HPDE6-E6E7 (cell line): Measurements from ENCODE around the gene PPIF.

Source experiments
- DNase-seq: peaks from one replicate; pipeline ENCODE4 v3.0.0; 2011; ENCODE audit warnings: missing footprints; ENCODE audit errors: extremely low spot score

PPIF gene

DNA sequence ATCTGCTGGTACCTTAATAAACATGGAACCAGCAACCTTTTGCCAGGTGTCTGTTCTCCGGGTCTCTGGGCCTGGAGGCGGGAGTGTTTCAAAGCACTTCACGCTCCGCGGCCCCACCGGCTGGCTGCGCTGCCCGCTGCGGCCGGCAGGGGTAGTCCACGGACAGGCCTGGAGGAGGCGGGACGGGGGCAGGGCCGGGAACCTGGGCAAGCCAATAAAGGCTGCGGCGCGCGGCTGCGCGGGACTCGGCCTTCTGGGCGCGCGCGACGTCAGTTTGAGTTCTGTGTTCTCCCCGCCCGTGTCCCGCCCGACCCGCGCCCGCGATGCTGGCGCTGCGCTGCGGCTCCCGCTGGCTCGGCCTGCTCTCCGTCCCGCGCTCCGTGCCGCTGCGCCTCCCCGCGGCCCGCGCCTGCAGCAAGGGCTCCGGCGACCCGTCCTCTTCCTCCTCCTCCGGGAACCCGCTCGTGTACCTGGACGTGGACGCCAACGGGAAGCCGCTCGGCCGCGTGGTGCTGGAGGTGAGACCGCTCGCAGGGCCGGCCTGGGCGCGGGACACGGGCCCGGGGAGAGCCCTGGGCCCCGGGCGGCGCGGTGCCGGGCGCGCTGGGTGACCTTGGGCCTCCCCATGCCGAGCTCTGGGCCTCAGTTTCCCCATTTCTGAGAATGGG is at the start of gene PPIF:
Gene PPIF (plus strand): TSS at position 244 of the 668 bp plus-strand sequence. CDS start 80 bp downstream, at position 324.
- peak; percentile 90 for DNase-seq

DNA sequence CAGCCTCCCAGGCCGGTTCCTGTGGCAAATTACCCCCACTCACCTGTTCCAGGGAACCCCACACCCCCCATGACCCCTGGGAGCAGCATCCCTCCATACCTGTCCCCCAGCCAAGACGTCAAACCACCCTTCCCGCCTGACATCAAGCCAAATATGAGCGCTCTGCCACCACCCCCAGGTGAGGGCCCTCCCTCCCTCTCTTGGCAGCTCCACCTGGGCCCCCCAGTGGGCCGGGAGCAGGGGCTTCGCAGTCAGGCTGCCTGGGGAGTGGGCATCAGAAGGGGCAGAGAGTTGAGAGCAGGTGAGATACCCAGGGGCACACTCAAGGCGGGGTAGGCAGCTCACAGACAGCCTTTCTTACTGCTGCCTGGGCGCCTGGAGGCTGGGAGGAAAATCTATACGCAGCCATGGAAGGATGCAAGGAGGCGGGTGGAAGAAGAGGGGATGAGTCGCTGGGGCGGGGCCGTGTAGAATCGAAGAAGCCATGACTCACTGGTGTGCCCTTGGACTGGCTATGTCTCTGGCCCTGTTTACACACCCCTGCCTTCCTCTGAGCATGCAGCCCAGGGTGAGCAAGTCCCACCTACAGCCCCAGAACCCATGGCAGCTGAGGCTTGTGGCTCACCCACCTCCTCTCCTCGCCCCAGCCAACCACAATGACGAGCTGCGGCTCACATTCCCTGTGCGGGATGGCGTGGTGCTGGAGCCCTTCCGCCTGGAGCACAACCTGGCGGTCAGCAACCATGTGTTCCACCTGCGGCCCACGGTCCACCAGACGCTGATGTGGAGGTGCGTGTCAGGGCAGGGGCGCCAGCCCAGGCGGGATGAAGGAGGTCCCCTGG is 48.6 kb upstream of the PPIF start:
- DNase-seq: peak; percentile 97

DNA sequence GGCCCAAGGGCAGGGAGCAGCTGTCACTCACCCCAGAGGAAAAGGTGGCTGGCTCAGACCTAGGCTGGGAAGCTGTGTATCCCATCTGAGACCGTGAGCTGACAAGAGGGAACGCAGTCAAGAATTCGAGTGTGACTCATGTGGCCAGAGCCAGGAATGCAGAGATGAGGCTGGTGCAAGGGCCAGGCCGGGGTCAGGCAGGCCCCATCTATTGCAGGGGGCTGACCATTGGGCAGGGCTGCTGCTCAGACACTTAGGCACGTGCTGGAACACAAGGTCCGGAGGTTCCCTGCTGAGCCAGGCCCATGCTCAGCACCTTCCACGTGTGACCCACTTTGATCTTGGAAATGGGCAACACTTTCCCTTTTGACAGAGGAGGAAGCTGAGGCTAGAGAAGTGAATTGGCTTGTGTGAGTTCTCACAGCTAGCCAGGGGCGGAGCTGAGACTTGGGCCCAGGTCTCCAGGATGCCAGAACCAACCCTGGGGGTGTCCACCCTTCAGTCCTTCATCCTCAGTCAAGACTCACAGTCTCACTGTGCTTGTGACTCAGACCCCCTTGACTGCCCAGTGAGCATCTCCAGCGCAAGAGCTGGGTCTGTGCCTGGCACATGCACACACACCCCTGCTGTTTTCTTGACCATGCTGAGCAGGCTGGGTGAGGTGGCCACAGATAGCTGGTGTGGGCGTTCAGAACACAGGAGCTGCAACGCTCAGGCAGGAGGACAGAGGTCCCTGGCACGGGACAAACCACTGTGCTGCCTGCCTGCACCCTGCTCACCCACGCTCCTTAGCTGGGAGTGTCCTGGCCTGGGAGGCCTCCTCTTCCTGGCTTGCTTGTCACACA is 47.6 kb upstream of the PPIF start:
- DNase-seq: no peak

DNA sequence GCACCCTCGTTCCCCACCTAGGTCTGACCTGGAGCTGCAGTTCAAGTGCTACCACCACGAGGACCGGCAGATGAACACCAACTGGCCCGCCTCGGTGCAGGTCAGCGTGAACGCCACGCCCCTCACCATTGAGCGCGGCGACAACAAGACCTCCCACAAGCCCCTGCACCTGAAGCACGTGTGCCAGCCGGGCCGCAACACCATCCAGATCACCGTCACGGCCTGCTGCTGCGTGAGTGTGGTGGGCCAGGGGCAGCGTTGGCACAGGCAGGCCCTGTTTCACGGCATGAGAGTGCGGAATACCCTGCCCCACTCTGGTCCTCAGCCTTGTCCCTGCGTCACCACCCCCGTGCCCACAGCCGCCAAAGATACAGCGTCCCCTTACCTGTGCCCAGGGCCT is 46.6 kb upstream of the PPIF start:
- DNase-seq: no peak

DNA sequence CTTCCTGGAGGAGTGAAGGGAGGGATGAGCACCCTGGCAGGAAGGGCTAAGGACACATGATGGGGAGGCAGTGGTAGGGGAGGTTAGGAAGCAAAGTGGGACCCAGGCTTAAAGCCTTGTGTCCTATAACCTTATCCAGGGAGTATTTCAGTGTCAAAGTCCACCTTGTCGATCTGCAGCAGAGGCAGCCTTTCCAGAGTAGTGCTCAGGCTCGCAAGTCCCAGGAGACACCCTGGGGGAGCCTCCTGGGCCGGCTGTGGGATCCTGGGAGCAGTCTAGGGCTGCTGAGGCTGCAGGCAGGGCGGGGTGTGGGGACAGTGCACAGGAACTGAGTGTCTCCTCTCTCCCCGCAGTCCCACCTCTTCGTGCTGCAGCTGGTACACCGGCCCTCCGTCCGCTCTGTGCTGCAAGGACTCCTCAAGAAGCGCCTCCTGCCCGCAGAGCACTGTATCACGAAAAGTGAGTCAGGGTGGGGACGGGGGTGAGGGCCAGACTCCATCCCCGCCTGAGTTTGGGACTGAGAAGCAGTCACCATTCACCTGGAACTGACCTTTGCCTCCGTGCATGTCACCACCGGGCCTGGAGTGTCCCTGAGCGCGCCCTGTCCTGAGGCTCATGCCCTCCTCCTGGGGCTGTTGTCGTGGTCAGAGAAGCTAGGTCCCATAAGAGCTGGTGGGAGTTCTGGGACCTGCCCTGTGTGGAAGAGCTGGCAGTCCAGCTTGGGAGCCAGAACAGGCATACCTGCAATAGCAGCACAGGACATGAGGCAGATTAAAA is 45.3 kb upstream of the PPIF start:
- no peak for DNase-seq

DNA sequence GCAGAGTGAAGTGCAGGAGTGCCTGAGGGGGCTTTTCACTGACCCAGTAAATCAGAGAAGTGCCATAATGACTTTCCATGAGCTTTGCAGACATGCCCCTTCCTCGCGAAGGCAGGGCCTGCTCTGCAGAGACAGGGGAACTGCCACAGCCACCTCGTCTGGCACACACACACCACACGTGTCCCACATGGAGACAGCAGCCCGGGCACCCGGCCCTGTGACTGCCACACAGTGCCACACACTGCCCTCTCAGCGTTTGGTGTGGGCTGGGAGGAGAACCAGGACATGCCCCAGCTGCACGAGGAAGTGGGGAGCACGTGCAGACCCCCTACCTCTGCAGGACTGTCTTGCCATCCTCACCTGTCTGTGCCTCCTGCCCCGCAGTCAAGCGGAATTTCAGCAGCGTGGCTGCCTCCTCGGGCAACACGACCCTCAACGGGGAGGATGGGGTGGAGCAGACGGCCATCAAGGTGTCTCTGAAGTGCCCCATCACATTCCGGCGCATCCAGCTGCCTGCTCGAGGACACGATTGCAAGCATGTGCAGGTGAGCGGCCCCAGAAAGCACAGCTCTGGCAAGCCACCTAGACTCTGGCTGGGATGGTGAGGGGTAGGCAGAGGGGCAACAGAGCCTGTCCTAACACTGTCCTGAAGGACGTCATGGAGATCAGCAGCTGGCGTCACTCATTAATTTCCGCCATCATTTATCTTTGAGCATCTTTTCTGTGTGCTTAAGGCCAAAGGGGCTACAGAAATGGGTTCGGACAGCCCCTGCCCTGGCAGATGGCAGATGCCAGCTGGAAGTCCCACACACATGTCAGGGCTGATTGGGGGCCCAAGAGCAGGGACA is 43.4 kb upstream of the PPIF start:
- no peak for DNase-seq

DNA sequence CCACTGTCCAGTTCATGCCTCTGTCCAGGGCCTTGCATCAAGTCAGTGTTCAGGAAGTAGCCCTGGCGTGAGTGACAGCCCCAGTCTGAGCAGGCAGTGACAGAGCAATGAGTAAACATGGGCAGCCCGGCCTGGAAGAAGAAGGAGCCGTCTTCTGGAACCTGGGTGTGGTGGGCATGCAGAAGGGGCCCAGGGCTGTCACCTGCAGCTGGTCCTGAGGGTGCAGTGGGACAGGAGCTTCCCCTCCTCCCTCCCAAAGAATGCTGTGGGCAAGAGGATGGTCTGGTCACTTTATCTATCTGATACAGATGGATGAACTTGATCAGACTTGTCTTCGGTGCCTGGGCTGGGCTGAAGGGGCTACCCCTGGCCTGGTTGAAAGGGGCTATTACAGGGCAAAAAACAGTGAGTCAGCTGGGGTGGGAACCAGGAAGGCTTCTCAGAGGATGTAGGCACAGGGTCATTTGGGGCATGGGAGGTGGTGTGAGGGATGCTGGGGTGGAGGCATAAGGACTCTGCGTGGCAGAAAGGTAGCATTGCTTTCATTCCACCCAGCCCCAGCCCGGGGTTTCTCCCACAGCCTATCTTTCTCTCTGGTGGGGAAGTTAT is 42.7 kb upstream of the PPIF start:
- DNase-seq: no peak

DNA sequence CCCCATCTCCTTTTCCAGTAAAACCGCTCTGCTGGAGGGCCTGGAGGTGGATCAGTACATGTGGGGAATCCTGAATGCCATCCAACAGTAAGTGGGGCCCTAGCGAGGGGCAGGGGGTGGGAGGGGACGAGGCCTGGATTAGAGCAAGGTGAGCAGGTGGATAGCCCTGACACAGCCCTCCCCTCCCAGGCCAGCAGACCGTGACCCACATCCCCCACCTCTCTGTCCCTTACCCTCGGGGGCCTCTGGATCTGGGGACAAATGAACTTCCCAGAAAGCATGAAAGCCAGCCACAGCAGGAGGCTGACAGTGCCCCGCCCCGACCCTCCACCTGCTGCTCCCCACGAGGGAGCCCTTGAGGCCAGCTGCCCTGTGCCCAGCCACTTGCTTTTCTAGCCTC is 41.8 kb upstream of the PPIF start:
- no peak for DNase-seq

DNA sequence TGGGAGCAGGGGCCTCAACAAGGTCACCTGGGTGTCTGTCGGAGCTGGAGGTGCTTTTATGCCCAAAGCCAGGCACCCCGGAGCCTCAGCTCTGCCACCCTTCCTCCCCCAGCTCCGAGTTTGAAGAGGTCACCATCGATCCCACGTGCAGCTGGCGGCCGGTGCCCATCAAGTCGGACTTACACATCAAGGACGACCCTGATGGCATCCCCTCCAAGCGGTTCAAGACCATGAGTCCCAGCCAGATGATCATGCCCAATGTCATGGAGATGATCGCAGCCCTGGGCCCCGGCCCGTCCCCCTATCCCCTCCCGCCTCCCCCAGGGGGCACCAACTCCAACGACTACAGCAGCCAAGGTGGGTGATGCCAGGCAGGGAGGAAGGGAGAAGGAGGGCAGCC is 41.3 kb upstream of the PPIF start:
- no peak for DNase-seq

DNA sequence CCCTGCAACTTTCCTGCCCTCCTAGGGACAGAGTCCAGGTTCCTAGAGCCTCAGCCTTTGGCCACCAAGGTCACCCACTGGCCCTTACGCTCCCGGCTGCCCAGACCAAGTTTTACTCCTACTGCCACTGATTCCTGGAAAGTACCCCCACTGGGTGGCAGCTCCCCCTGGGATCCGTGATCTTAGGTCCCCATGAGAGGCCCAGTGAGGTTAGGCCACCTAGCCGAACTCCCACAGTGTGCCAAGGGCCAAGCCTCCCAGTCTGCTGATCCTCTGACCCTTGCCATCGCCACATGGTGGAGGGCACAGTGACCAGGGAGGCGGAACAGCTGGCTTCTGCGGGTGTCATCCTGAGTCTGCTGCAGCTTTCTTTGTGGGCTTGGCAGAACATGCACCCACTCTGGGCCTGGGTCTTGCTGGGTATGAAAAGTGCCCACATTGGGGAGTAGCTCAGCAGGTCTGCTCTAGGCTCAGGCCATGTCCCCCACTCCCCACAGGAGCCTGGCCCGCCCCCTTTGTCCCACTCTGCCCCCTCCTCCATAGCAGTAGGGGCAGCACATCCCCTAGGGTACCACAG is 40.5 kb upstream of the PPIF start:
- no peak for DNase-seq

DNA sequence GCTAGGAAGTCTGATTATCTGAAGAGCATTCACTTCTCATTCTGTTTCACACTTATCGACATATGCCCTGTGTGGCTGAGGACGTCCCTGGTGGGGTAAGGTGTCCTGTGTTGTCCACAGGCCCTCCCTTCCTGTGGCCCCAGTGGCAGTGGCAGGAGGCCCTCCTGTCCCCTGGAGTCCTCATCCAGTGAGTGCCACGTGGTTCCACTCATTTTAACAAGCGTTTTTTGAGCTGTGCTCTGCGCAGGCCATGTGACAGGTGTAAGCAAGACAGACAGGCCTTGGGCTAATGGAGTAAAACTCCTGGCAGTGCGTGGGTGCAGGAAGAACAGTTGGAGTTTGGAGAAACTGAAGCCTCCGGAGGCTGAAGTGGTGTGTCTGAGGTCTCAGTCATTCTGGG is 39.3 kb upstream of the PPIF start:
- no peak for DNase-seq

DNA sequence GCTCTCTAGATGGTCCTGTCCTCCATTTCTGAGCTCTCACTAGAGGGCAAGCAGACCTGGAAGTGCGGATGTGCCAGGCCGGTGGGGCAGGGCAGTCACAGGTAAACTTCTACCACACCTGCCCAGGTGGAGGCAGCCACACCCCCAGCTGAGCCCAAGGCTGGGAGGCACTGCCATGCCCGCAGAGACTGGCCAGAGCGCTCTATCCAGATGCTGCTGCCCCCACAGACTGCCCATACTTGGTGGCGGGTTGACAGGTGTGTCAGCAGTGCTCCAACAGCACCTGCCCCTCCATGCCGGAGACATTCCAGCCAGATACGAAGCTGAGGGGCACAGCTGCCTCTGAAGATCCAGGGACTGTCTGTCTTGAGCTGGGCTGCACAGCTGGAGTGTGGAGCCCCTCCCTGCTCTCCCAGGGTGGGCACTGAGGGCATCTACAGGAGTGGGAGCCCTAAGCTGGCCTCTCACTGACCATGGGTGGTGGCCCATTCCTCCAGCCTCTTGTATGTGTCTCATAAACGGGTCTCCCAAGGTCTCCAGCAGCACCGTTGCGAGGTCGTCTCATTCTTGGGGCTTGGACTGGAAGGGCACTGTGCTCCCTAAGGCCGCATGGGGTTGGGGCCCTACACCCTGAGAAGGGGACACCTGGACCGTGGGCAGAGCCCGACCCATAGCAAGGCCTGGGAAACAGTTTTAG is 38.2 kb upstream of the PPIF start:
- DNase-seq: no peak

DNA sequence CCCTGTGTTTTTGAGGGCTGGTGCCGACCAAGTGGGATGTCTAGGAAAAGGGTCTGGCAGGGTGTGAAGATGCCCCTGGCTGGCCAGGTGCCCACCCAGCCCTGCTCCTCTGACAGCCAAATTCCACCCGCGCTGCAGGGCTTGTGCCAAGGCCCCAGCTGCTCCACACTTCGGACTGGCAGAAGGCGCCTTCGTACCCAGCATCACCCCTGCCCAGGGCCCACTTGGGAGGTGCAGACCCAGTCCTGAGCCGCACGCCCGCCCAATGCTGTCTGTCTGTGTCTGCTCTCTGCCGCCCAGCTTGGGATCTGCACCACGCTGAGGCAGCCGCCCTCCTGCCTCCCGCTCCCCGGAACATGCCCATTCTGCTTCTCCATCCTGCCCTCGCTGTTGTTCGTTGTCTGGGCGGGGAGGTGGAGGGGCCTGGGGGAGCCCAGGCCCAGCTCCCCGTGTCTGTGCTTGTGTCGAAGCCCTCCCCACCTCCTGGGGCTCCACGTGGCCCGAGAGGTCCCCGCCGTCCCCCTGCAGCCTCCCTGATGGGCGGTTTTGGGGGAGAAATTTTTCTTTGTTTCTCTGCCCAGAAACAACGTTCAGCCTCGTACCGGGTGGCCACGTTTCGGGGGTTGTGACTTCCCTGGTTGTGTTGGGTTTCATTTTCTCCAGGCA is 36.9 kb upstream of the PPIF start:
- no peak for DNase-seq

DNA sequence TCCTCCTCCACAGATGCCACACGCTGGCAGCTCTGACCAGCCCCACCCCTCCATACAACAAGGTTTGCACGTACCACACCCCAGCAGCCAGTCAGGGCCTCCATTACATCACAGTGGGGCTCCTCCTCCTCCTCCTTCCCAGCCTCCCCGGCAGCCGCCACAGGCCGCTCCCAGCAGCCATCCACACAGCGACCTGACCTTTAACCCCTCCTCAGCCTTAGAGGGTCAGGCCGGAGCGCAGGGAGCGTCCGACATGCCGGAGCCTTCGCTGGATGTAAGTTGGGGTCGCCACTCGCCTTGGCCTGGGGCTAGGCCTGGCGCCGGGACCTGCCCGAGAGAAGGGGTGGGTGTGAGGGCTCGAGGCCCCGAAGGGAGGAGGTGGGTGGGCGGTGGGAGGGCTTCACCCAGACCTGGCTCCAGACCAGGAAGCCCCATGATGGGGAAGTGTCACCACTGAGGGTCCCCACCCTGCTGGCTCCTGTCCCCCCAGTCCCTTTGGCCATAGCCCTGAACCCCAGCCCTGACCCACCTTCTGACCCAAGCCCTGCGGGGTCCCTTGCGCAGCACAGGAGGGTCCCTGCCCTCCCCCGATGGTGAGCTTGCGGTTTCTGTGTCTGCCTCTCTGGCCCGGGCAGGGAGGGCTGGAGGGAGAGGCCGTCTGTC is 36.2 kb upstream of the PPIF start:
- no peak for DNase-seq

DNA sequence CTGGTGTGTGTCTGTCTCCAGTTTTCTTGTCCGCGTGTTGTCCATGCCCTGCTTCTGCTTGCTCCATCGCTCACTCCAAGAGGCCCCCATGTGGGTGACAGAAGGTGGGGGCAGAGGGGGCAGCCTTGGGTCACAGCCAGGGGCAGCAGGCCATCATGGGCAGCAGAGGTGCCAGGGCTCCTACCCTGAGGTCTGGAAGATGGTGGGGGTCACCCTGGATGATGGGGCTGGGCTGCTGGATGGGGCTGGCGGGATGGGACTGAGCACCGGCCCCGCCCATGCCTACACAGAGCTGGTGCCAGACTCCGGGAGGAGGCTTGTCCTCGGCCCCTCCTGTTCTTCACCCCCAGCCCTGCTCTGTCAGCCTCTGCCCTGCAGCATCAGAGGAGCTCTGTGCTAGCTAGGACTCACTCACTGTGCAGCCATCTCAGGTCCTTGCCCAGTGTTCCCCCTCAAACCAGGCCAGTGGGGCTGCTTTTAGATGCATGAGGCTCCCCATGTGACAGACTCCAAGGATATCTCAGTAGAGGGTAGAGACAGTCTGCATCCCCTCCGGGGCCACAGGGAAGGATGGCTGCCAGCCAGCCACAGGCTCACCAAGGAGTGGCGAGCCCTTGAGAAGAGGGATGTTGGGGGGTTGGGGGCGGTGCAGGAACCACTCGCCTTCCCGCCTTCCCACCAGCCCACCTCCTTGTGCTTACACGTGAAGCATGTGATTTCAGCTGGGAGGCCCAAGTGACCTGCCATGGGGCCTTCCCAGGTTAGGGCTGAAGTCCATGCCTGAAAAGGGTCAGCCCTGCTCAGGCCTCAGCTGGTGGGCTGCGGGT is 35.5 kb upstream of the PPIF start:
- no peak for DNase-seq

DNA sequence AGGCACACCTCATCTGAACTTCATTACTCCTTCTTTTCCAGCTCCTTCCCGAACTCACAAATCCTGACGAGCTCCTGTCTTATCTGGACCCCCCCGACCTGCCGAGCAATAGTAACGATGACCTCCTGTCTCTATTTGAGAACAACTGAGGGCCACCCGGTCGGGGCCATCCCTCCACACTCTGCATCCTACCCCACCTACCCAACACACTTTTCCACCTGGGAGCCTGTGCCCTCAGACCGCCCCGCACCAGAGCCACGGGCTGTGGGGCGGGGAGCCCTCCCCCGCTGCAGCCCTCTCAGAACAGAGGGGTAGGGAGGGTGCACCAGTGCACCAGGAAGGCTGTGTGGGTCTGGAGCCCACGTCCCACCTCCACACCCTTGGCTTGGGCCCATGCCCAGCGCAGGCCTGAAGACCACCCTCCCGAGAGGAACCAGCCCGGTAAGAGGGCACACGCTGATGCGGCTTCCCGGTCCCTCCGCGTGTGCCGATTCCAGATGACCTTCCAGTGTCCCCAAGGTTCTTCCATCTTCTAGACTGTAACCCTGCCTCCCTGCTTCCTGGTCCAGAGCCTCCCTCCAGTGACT is 34.6 kb upstream of the PPIF start:
- DNase-seq: no peak

DNA sequence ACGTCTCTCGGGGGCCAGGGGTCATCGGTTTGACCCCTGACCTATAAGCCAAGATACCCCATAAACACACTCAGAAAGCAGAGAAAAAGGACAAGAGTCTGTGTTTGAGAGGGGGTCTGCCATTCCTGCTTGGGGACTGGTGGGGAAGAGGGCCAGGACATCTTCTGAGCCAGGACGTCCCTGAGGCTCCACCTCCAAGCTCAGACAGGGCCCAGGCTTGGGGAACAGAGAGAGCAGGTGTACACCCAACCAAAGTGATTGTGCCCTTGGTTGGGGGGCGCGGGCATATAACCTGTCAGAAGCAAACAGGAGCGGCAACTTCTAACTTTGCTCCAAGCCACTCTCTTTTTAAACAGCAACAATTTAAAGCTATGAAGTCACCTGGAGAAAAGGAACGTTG is 33.9 kb upstream of the PPIF start:
- DNase-seq: no peak
